Fibroblast of gingiva (primary cell): ENCODE measurements around the gene MAU2.
"Not testable (repeated sequence)": the region's sequence is repeated elsewhere in the genome, so short reads cannot be mapped to it uniquely, and the experiment has no call there.

Experiments used
- DNase-seq: peaks from one replicate; pipeline ENCODE4 v3.0.0-alpha.2; 2011; ENCODE audit warnings: low read depth

Gene MAU2

GRCh38 chr19:19382118-19382517 is 61.5 kb downstream of the MAU2 start:
- no peak for DNase-seq

- DNase-seq, result no peak
These were observed 63.9 kb downstream of the MAU2 start for GRCh38 chr19:19384486-19384885.

- peak; percentile 100 for DNase-seq
These were observed 64.7 kb downstream of the MAU2 start for GRCh38 chr19:19385131-19385895.

- DNase-seq, result no peak
These were observed 65.6 kb downstream of the MAU2 start for GRCh38 chr19:19385896-19386869.

GRCh38 chr19:19387108-19387507 is 66.5 kb downstream of the MAU2 start:
- DNase-seq, result no peak

GRCh38 chr19:19388568-19389555 is 68.2 kb downstream of the MAU2 start:
- no peak for DNase-seq

- DNase-seq, result not testable (repeated sequence)
These were observed 69.1 kb downstream of the MAU2 start for GRCh38 chr19:19389683-19390082.

- DNase-seq, result not testable (repeated sequence)
These were observed 73.7 kb downstream of the MAU2 start for GRCh38 chr19:19394333-19394732.

- peak; percentile 25 for DNase-seq
These were observed 79.3 kb downstream of the MAU2 start for GRCh38 chr19:19399733-19400433.

GRCh38 chr19:19402656-19403372 is 82.2 kb downstream of the MAU2 start:
- DNase-seq, result peak; percentile 46

GRCh38 chr19:19403373-19403901 is 82.8 kb downstream of the MAU2 start:
- peak; percentile 11 for DNase-seq

GRCh38 chr19:19404879-19405860 is 84.5 kb downstream of the MAU2 start, which contains the start of gene GATAD2A:
Gene GATAD2A, plus strand, starts transcription at chr19:19405675. Its CDS starts 59,671 bp downstream, at chr19:19465346.
- DNase-seq, result peak; percentile 90

GRCh38 chr19:19405971-19406877 is 85.6 kb downstream of the MAU2 start:
- peak; percentile 54 for DNase-seq

- DNase-seq, result peak; percentile 52
These were observed 86.4 kb downstream of the MAU2 start for GRCh38 chr19:19406878-19407632.

- no peak for DNase-seq
These were observed 87.0 kb downstream of the MAU2 start for GRCh38 chr19:19407633-19407930.
